ENCODE results near the gene MPZ.

The MPZ gene

GRCh38 chr1:161309868-161310267, at the start of gene MPZ:
TSS of gene MPZ (minus strand) at chr1:161309968. CDS start at chr1:161309905, 63 bp downstream.
- no peak within 1 kb of the TSS for H3K4me3 ChIP-seq (replicated peaks; ENCODE audit: low read depth, low read length)
- no peaks in the 10 kb centered on the region for H3K36me3 ChIP-seq (ENCODE audit: control insufficient read depth, insufficient read depth, low read length)
- no peak for TF ChIP-seq CTCF (IDR thresholded peaks at IDR 0.05; ENCODE audit: insufficient read depth, low read length, poor library complexity, severe bottlenecking)
- no peak for DNase-seq (ENCODE audit: extremely low read depth, insufficient read length)
- no peaks in the 10 kb centered on the region for H3K27me3 ChIP-seq (replicated peaks; ENCODE audit: control insufficient read depth, insufficient read depth, low read length)

- TF ChIP-seq CTCF (IDR thresholded peaks at IDR 0.05; ENCODE audit: insufficient read depth, low read length, poor library complexity, severe bottlenecking): no peak
- Histone ChIP-seq H3K27me3 (replicated peaks; ENCODE audit: control insufficient read depth, insufficient read depth, low read length) (no peaks in the 10 kb centered on the region), H3K36me3 (ENCODE audit: control insufficient read depth, insufficient read depth, low read length) (no peaks in the 10 kb centered on the region; the same call in 1 of the 2 replicates), H3K4me3 (replicated peaks; ENCODE audit: low read depth, low read length) (no peak overlapping the region)
- no peak for DNase-seq (ENCODE audit: extremely low read depth, insufficient read length)
These were observed 49.5 kb upstream of the MPZ start for GRCh38 chr1:161359291-161359690.

GRCh38 chr1:161357073-161357472, 47.3 kb upstream of the MPZ start:
- no peaks in the 10 kb centered on the region for H3K27me3 ChIP-seq (replicated peaks; ENCODE audit: control insufficient read depth, insufficient read depth, low read length)
- TF ChIP-seq CTCF (IDR thresholded peaks at IDR 0.05; ENCODE audit: insufficient read depth, low read length, poor library complexity, severe bottlenecking): no peak
- DNase-seq (ENCODE audit: extremely low read depth, insufficient read length): peak; percentile 42
- no peaks in the 10 kb centered on the region for H3K36me3 ChIP-seq (ENCODE audit: control insufficient read depth, insufficient read depth, low read length)
- H3K4me3 ChIP-seq (replicated peaks; ENCODE audit: low read depth, low read length): no peak overlapping the region

- TF ChIP-seq CTCF (IDR thresholded peaks at IDR 0.05; ENCODE audit: insufficient read depth, low read length, poor library complexity, severe bottlenecking): no peak
- Histone ChIP-seq H3K27me3 (replicated peaks; ENCODE audit: control insufficient read depth, insufficient read depth, low read length) (no peaks in the 10 kb centered on the region), H3K4me3 (replicated peaks; ENCODE audit: low read depth, low read length) (no peak overlapping the region), H3K36me3 (ENCODE audit: control insufficient read depth, insufficient read depth, low read length) (no peaks in the 10 kb centered on the region)
- no peak for DNase-seq (ENCODE audit: extremely low read depth, insufficient read length)
These were observed 41.7 kb upstream of the MPZ start for GRCh38 chr1:161351482-161351881.

- Histone ChIP-seq H3K36me3 (ENCODE audit: control insufficient read depth, insufficient read depth, low read length) (no peaks in the 10 kb centered on the region), H3K27me3 (replicated peaks; ENCODE audit: control insufficient read depth, insufficient read depth, low read length) (no peaks in the 10 kb centered on the region), H3K4me3 (replicated peaks; ENCODE audit: low read depth, low read length) (no peak overlapping the region)
- DNase-seq (ENCODE audit: extremely low read depth, insufficient read length): no peak
- no peak for TF ChIP-seq CTCF (IDR thresholded peaks at IDR 0.05; ENCODE audit: insufficient read depth, low read length, poor library complexity, severe bottlenecking)
These were observed 40.9 kb upstream of the MPZ start for GRCh38 chr1:161350671-161351070.

- TF ChIP-seq CTCF (IDR thresholded peaks at IDR 0.05; ENCODE audit: insufficient read depth, low read length, poor library complexity, severe bottlenecking): no peak
- Histone ChIP-seq H3K27me3 (replicated peaks; ENCODE audit: control insufficient read depth, insufficient read depth, low read length) (no peaks in the 10 kb centered on the region), H3K4me3 (replicated peaks; ENCODE audit: low read depth, low read length) (no peak overlapping the region), H3K36me3 (ENCODE audit: control insufficient read depth, insufficient read depth, low read length) (no peaks in the 10 kb centered on the region; the same call in none of the 2 replicates)
- no peak for DNase-seq (ENCODE audit: extremely low read depth, insufficient read length)
These were observed 33.1 kb upstream of the MPZ start for GRCh38 chr1:161342821-161343220.
